Ascending aorta (tissue), 2 donors: Measurements from ENCODE around the gene DUSP1. TPM values are rescaled to one million over a fixed set of nuclear protein-coding genes. Genes with fewer than 3 reads are reported as not detected.
"Not testable (repeated sequence)": the region's sequence is repeated elsewhere in the genome, so short reads cannot be mapped to it uniquely, and the experiment has no call there.

ENCODE experiments used
- DNase-seq, 2 donors: peaks; one replicate each; pipeline ENCODE4 v3.0.0-alpha.2; 2019; ENCODE audit warnings: low spot score in 2 of 2
- H3K27ac ChIP-seq, 2 donors: fragments of 200-600 bp; sonication (generic); one replicate each; pipeline ENCODE4 v1.5.1; 2016 to 2017; ENCODE audit warnings: mild to moderate bottlenecking in 1 of 2
- H3K27me3 ChIP-seq: fragments of 200-600 bp; sonication (generic); one replicate; pipeline ENCODE4 v1.5.1; 2017
- H3K36me3 ChIP-seq, 2 donors: fragments of 200-600 bp; sonication (generic); one replicate each; pipeline ENCODE4 v1.5.1; 2016
- H3K4me1 ChIP-seq, 2 donors: fragments of 200-600 bp; sonication (generic); one replicate each; pipeline ENCODE4 v1.5.1; 2016 to 2017; ENCODE audit warnings: mild to moderate bottlenecking in 1 of 2
- H3K4me3 ChIP-seq, 2 donors: fragments of 200-600 bp; sonication (generic); one replicate each; pipeline ENCODE4 v1.5.1; 2016 to 2017; ENCODE audit warnings: mild to moderate bottlenecking in 1 of 2
- H3K9me3 ChIP-seq, 2 donors: fragments of 200-600 bp; sonication (generic); one replicate each; pipeline ENCODE4 v1.5.1; 2016
- intact Hi-C: fragments of 100-400 bp; cut with DNase I; formaldehyde crosslinking; loops from one replicate; pipeline ENCODE4 v1.15.1; 2023
- total RNA-seq: library from RNA; depleted of rRNA; stranded (reverse); fragments of >200 nt; gene quantifications from one replicate; pipeline ENCODE4 v1.1.0, GENCODE V29; 2016
- TF ChIP-seq, protein P1 (sequence below), 3 experiments: fragments of 200-600 bp in 2 of 3; fragments of 450-650 bp in 1 of 3; sonication (generic) in 2 of 3; IDR thresholded peaks; one replicate each; pipeline ENCODE4 v1.5.1; 2016 to 2019; ENCODE audit warnings: antibody characterized with exemption in 3 of 3, mild to moderate bottlenecking in 1 of 3, moderate library complexity in 1 of 3

DUSP1 gene
- total RNA-seq, 1 donor from 2014 or later = 3,919 TPM

DNA sequence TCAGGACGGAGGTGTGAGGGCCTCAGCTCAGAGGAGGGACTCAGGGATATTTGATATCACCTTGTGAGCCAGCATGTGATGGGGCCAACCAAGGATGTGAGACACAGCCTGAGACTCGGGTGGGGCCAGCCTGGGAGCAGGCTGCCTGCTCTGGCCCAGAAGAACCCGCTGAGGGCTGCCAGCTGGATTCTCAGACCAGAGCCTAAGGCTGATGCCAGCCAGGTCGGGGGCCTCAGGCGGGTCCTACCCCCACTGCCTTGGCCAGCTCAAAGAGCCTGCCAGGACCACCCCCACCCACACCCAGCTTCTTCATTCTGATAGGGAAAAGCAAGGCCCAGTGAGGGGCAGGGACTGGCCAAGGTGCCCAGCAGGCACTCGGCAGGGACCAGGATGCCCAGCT is 20.3 kb upstream of the DUSP1 start:
- no peaks in the 10 kb centered on the region for H3K9me3 ChIP-seq
- H3K4me3 ChIP-seq = no peak overlapping the region
- DNase-seq = peak in 1 of 2 donors; percentile 69
- intact Hi-C loops = no loop called here
- no peaks in the 10 kb centered on the region for H3K36me3 ChIP-seq
- H3K4me1 ChIP-seq = peaks cover 32 to 72% of the 10 kb centered on the region in 2 donors
- TF ChIP-seq, protein P1, sequence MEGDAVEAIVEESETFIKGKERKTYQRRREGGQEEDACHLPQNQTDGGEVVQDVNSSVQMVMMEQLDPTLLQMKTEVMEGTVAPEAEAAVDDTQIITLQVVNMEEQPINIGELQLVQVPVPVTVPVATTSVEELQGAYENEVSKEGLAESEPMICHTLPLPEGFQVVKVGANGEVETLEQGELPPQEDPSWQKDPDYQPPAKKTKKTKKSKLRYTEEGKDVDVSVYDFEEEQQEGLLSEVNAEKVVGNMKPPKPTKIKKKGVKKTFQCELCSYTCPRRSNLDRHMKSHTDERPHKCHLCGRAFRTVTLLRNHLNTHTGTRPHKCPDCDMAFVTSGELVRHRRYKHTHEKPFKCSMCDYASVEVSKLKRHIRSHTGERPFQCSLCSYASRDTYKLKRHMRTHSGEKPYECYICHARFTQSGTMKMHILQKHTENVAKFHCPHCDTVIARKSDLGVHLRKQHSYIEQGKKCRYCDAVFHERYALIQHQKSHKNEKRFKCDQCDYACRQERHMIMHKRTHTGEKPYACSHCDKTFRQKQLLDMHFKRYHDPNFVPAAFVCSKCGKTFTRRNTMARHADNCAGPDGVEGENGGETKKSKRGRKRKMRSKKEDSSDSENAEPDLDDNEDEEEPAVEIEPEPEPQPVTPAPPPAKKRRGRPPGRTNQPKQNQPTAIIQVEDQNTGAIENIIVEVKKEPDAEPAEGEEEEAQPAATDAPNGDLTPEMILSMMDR (IDR thresholded peaks at IDR 0.05) = no peak
- no peaks in the 10 kb centered on the region for H3K27me3 ChIP-seq
- H3K27ac ChIP-seq = peak overlapping the region; percentile 94 to 95

DNA sequence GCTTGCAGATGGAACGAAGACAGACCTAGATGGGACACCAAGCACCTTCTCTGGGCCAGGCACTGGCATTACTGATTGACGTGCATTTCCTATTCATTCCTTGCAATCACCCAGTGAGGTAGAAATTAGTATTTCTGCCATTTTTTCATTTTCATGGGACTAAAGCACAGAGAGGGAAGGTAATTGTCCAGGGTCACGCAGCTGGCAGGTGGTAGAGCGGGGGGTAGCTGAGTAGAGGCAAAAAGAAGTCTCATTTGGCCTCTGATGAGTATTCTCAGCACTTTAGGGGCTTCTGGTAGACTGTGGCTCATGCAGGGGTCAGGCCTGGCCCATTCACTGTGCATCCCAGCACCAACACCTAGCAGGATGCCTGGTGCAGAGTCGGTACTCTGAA is 19.5 kb upstream of the DUSP1 start:
- DNase-seq = peak in 1 of 2 donors; percentile 40
- intact Hi-C loops = no loop called here
- Histone ChIP-seq H3K9me3 (no peaks in the 10 kb centered on the region), H3K36me3 (no peaks in the 10 kb centered on the region), H3K27ac (peak overlapping the region; percentile 94 to 95), H3K27me3 (no peaks in the 10 kb centered on the region), H3K4me3 (no peak overlapping the region), H3K4me1 (peaks cover 32 to 66% of the 10 kb centered on the region in 2 donors)
- TF ChIP-seq, protein P1 (IDR thresholded peaks at IDR 0.05) = no peak

DNA sequence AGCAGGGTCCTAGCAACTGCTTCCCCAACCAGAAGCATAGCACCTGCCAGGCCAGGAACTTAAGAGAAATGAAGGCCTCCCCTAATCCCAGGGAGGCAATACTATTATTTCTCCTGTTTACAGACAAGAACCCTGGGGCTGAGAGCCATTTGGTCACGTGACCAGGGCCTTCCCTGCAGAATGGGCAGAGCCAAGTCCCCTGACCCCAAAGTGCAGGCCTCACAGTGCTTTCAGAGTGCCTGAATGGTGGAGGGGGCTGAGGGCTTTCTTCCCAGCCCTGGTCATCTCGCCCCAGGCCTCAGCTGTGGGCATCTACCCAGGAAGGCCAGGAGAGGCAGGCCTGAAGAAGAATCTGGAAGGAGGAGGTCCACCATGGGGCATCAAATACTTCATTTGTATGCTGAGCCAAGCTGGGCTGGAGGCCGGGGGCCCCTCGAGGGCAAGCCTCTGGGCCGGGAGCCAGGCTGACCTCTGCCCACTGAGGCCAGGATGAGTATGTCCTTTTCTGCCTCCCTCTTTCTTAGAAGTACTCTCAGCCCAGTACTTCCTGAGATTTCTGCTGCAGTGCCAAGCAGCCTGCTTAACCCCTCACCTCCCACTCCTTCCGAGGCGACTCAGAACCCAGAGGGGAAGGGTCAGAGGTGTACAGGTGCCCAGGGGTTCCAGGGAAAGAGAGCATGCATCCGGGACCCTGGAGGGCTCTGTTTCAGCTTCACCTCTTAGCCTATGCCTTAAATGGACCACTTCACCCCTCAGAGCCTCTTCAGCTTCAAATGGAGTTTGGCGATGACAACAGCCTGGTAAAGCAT is 18.9 kb upstream of the DUSP1 start:
- Histone ChIP-seq H3K27ac (peak overlapping the region; percentile 94 to 95), H3K4me3 (no peak overlapping the region), H3K4me1 (peaks cover 32 to 63% of the 10 kb centered on the region in 2 donors), H3K27me3 (no peaks in the 10 kb centered on the region), H3K9me3 (no peaks in the 10 kb centered on the region), H3K36me3 (no peaks in the 10 kb centered on the region)
- TF ChIP-seq, protein P1 (IDR thresholded peaks at IDR 0.05) = no peak
- peak in 1 of 2 donors; percentile 73 for DNase-seq
- intact Hi-C loops = loop anchor here (1.0 kb wide), 1 partner anchor 12 kb away; no protein-coding TSS in a partner anchor

DNA sequence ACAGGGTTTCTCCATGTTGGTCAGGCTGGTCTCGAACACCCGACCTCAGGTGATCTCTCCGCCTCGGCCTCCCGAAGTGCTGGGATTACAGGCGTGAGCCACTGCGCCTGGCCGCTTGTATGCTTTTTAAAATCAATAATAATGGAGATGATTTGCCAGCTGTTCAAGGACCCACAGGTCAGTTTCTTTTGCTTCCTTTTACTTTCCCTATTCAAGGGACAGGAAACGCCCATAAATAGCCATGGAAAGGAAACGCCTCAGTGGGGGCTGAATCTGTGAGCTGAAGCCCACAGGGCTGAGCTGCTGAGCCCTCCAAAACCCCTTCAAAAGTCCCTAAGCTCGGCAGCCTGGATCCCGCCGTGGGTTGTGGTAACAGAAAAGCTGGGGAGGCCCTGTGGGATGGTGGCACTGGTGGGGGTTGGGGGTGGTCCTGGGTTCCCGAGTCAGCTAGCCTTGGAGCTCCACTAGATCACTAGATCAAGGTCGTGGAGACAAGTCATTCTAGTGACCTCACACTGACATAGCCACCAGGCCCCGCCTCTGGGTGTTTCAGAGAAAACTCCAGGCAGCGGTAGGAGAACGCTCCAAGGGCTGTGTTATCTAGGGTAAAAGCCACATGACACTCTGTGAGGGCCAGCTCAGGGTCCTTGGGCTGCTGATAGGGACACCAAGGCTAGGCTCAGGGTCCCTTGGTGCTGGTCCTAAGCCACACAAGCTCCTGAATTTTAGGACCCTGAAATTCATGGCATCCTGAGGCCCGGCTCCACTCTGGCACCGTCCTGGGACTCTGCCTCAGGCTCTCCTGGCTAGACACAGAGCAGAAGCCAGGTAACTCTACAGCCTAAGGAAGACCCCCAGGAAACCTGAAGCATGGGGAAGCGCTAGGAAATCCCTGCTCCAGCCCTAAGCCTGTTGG is 18.0 kb upstream of the DUSP1 start:
- intact Hi-C loops = loop anchor here (1.0 kb wide), 1 partner anchor 11 kb away; no protein-coding TSS in a partner anchor

DNA sequence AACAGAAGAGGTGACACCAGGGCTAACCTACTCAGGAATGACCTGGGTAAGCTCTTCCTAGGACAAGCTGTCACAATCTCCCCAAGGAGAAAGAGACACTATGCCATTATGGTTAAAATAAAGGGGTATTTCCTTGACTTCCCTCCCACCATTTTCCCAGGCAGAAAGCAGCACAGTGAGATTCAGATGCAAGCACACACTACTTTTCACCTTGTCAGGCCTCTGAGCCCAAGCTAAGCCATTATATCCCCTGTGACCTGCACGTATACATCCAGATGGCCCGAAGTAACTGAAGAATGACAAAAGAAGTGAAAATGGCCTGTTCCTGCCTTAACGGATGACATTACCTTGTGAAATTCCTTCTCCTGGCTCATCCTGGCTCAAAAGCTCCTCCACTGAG is 16.5 kb upstream of the DUSP1 start:
- H3K4me1 ChIP-seq = peaks cover 18 to 42% of the 10 kb centered on the region in 2 donors
- H3K36me3 ChIP-seq, H3K27me3 ChIP-seq, H3K27ac ChIP-seq, H3K4me3 ChIP-seq, H3K9me3 ChIP-seq, intact Hi-C loops: not testable (repeated sequence)
- peak in 1 of 2 donors; percentile 11 for DNase-seq

More for the DNA sequence above, 18.0 kb upstream of the DUSP1 start:
- DNase-seq = peak in 1 of 2 donors; percentile 84
- TF ChIP-seq, protein P1 (IDR thresholded peaks at IDR 0.05) = no peak
- Histone ChIP-seq H3K36me3 (no peaks in the 10 kb centered on the region), H3K27me3 (no peaks in the 10 kb centered on the region), H3K4me1 (peaks cover 24 to 54% of the 10 kb centered on the region in 2 donors), H3K9me3 (no peaks in the 10 kb centered on the region), H3K4me3 (peak overlapping the region in 1 of 2 donors; percentile 31), H3K27ac (peak overlapping the region; percentile 94 to 95)
